Dedifferentiated amniotic fluid mesenchymal stem cell (primary cell): ENCODE data around the gene NUP85.
"Not testable (repeated sequence)": the region's sequence is repeated elsewhere in the genome, so short reads cannot be mapped to it uniquely, and the experiment has no call there.

ENCODE experiments used
- DNase-seq: peaks from one replicate; pipeline ENCODE4 v3.0.0-alpha.2; 2016; ENCODE audit errors: extremely low spot score

NUP85 gene

GRCh38 chr17:75241996-75242460 is 36.5 kb downstream of the NUP85 start:
- DNase-seq: no peak

DNA sequence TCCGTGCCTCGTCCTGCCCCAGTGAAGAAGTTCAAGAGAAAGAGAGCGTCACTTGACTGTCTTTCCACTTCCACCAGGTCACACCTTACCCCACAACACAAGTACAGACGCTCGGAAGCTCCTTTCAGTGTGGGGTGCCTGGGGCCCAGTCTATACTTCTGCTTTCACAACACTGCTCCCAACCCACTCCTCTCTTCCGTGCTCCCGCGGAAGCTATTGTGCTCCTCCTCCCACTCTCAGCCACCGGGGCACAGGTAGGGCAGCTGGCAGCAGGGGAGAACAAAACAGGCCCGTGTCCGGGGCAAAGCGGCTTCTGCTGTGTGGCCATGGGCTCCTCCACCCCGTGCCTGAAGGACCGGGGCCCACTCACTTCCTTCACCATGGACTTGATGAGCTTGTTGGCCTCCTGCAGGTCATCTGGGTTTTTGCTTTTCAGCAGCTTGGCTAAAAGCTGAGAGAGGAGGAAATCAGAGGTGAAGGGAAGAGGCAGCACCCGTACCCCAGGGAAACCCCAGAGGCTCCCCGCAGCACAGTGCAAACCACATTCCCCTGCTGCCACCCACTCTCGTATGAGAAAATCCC is 37.1 kb downstream of the NUP85 start:
- no peak for DNase-seq

DNA sequence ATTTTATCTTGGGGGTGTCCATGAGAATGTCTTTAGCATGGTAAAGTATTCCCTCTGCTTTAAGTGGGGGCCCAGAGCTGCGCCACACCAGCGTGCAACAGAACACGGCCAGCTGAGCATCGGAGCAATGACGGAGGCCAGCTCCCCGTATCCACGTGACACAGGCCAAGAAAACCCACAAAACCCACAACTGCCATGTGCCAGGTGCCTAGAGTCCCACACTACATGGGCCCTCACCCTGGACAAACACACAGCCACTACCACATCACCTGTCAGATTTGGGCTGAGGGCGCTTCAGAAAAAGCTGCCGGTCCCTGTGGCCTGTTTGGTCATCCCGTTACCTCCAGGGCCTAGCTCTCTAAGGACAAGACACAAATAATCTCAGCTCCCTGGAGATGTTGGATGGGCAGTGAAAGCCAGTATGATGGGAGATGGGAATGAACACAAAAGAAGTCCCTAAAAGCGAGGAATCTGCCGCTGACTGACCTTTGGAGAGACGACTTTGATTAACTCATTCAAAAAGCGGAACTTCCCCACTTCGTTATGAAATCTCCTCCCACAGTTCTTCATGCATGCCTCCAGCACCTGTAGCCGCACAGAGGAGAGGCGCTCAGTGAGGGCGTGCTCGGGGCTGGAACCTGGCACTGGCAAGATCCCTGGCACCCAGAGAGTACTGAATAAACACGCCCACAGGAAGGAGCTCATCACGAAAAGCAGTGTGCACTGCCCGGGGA is 38.8 kb downstream of the NUP85 start:
- DNase-seq: no peak

DNA sequence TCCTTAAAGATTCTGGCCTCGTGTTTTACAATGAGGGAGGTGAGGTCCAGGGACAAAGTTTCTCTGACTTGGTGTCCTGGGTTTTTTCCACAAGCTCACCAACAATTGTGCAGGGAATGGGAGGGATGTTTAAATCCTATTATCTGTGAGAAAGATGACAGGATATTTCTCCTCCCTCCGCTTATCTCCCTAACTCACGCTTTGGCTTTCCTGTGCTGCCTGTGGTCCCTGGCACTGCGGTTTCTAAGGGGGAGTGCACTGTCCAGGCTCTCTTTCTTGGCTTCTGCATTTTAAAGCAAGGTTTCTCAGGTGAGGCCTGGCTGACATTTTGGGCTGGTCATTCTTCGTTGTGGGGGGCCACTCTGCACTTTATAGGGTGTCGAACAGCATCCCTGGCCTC is 39.5 kb downstream of the NUP85 start:
- no peak for DNase-seq

- no peak for DNase-seq
These were observed 40.9 kb downstream of the NUP85 start for GRCh38 chr17:75246404-75246803.

DNA sequence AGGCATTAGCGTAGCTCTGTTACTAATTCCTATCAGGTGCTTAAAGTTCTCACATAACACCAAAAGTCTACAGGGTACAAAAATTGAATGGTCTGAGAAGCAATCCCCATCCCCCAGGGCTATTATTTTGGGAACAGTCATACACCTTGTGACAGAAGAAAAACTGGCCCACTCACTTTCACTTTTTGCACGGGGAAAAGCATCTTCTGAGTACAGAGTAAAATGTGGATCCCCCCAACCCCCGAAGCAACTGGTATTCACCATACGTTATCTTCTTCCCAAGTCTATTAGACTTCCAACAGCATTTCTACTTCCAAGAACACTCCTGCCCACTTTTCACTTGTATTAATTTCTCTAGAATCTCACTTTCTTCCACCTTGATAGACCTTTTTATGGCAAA is 44.1 kb downstream of the NUP85 start:
- DNase-seq: no peak

DNA sequence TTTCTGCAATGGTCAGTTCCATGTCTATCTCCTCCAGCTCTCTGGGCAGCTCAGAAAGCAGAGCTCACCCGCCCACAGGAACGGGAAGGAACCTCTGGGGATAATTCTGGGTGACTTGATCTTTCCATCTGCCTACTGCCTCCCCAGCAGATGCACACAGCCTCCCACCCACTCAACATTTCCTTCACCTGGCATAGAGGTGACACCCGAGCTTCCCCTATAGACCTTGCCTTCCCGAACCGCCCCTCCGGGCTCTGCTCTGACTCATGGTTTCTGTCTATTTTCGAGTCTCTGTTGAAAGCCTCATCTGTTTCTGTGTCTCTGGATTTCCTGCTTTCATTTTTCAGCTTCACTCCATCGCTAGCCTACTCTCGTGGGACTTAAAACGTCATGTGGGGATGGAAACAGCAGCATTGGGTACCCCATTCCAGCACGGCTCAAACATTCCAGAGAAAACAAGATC is 44.6 kb downstream of the NUP85 start:
- peak; percentile 36 for DNase-seq

- no peak for DNase-seq
These were observed 46.7 kb downstream of the NUP85 start for GRCh38 chr17:75252039-75252816.

GRCh38 chr17:75255954-75256698 is 50.6 kb downstream of the NUP85 start:
- DNase-seq: not testable (repeated sequence)

DNA sequence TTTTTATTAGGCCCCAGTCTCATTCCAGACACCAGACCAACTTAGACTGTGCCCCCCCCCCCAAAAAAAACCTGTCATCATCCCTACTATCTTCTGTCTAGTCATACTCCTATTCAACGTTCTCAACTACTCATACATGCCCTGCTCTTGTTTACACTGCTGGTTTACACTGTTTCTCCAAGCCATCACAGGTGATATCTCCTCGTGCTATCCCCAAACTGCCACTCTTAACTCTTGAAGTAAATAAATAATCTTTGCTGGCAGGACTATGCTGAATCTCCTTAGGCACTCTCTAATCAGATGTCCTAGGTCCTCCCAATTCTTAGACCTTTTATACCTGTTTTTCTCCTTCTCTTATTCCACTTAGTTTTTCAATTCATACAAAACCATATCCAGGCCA is 51.7 kb downstream of the NUP85 start:
- DNase-seq: not testable (repeated sequence)

- DNase-seq: no peak
These were observed 55.3 kb downstream of the NUP85 start for GRCh38 chr17:75260641-75261335.

GRCh38 chr17:75261336-75262111 is 56.0 kb downstream of the NUP85 start, which contains the start of the genes GGA3 and MRPS7:
TSS of gene GGA3 (minus strand) at chr17:75261606. CDS start at chr17:75261587, 19 bp downstream.
TSS of gene MRPS7 (plus strand) at chr17:75261879. CDS start at chr17:75261901, 22 bp downstream.
- peak; percentile 93 for DNase-seq

DNA sequence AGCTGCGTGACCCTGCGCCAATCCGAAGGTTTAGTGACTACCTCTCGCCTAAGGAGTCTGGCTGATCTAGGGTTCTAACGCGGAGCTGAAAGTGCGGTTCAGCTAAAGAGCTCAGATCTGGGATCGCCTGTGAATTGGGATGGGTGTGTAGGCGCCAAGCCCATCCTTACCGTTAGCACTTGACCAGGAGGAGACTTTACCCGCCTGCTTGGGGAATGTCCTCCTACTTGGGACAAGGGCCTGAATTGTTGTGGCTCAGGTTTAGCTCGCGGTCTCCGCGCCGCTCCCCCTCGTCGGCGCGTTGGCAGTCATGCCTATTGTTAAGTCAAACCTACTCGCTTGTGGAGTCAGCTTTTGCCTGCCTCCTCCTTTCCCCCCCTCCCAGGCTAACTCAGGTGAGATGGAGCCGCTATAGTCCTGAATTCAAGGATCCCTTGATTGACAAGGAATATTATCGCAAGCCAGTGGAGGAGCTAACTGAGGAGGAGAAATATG is 56.7 kb downstream of the NUP85 start:
- no peak for DNase-seq

GRCh38 chr17:75263055-75263454 is 57.6 kb downstream of the NUP85 start:
- no peak for DNase-seq

DNA sequence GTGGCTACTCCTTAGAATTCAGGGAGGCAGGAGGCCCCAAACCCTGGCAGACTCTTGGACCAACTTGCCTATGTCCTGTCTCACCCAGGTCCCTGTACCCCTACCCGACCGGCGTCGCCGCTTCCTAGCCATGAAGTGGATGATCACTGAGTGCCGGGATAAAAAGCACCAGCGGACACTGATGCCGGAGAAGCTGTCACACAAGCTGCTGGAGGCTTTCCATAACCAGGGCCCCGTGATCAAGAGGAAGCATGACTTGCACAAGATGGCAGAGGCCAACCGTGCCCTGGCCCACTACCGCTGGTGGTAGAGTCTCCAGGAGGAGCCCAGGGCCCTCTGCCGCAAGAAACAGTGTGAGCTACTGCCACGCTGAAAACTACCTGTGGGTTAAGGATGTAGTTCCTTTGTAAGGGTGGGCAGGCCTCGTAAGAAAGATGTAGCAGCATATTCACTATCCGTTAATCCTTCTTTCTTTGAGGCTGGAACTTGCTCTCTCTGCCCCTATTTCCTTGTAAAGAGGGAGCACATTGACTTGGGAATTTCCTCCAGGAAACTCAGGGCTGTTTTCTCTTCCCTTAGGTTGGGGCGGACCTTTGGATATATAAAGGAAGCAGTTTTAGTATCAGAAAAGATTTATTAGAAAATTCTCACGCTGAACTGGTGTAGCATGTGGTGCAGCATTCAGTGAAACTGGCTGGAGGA is 60.3 kb downstream of the NUP85 start:
- no peak for DNase-seq

- no peak for DNase-seq
These were observed 61.1 kb downstream of the NUP85 start for GRCh38 chr17:75266316-75267152.

DNA sequence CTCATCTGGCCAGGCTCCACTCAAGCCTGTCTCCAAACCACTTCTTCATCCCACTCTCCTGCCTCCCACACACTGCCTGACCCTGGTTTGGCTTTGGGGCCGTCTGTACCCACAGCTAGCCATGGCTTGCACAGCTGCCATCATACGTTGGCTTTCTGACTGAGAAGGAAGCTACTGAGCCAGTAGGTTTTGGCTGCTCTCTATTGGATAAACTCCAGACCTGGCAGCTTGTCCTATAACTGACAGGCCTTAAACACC is 61.6 kb downstream of the NUP85 start:
- no peak for DNase-seq

- DNase-seq: no peak
These were observed 62.1 kb downstream of the NUP85 start for GRCh38 chr17:75267411-75268232.
